HL-60 (cell line): Measurements from ENCODE around the gene DOCK2.

Experiments
- CTCF ChIP-seq: IDR thresholded peaks from one replicate; pipeline ENCODE4 v1.5.1; 2011; ENCODE audit warnings: low read length, control low read depth, inconsistent platforms; ENCODE audit not compliant: insufficient read depth
- GABPA ChIP-seq: IDR thresholded peaks from 2 replicates; pipeline ENCODE4 v1.6.1; 2012; ENCODE audit warnings: low read depth
- POLR2AphosphoS5 ChIP-seq: IDR thresholded peaks from 2 replicates; pipeline ENCODE4 v1.6.1; 2012; ENCODE audit warnings: low read depth

DNA sequence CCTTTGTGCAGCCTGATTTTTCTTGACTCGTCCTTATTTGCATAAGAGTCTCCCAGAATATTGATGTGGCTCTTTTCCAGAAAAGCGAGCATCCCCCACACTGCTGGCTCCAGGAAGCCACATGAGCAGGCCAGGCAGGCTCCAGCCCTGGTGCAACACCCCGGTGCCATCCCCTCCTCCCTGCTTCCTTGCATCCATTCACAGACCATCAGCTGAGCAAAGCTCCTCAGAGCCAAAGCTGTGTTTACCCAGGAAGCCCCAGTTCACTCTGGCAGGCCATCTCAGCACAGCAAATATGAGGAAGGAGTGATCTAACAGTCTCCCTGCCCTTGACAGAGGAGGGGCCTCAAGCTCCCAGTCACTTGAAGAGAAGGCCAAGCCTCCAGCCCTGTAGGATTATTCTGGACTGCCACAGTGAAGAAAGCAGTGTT, 308.8 kb downstream of the DOCK2 start:
- TF ChIP-seq CTCF: no peak
- TF ChIP-seq POLR2AphosphoS5: no peak
- TF ChIP-seq GABPA: no peak
